GM23338 (cell line): ENCODE data around the gene FAR1. TPM values are rescaled to one million over a fixed set of nuclear protein-coding genes. Genes with fewer than 3 reads are reported as not detected.

ENCODE experiments used
- ATAC-seq: fragments of 200-7000 bp; cut with Tn5 transposase; 3 replicates; pipeline ENCODE4 v1.9.1; 2020
- DNase-seq: peaks from one replicate; pipeline ENCODE4 v3.0.0-alpha.2; 2015; ENCODE audit warnings: low spot score
- H2AFZ ChIP-seq: fragments of 200-600 bp; sonication (generic); 2 replicates; pipeline ENCODE4 v1.8.0; 2016; ENCODE audit warnings: antibody characterized with exemption, mild to moderate bottlenecking, moderate library complexity
- H3F3A ChIP-seq: fragments of 200-600 bp; sonication (generic); replicated peaks from 2 replicates; pipeline ENCODE4 v1.8.0; 2017; ENCODE audit warnings: antibody characterized with exemption, mixed run types, low read depth
- H3K27ac ChIP-seq: fragments of 200-600 bp; sonication (generic); 2 replicates; pipeline ENCODE4 v1.6.1; 2016; ENCODE audit warnings: low read depth
- H3K27me3 ChIP-seq: fragments of 200-600 bp; sonication (generic); 2 replicates; pipeline ENCODE4 v1.8.0; 2016; ENCODE audit warnings: mild to moderate bottlenecking, mixed run types, moderate library complexity; ENCODE audit not compliant: insufficient read depth
- H3K36me3 ChIP-seq: fragments of 200-600 bp; sonication (generic); 2 replicates; pipeline ENCODE4 v1.8.0; 2016; ENCODE audit warnings: mild to moderate bottlenecking; ENCODE audit not compliant: insufficient read depth
- H3K4me1 ChIP-seq: fragments of 200-600 bp; sonication (generic); 2 replicates; pipeline ENCODE4 v1.8.0; 2016; ENCODE audit warnings: mild to moderate bottlenecking, moderate library complexity; ENCODE audit not compliant: insufficient read depth
- H3K4me2 ChIP-seq: fragments of 200-600 bp; sonication (generic); 2 replicates; pipeline ENCODE4 v1.7.1; 2017; ENCODE audit warnings: mixed run types
- H3K4me3 ChIP-seq: fragments of 200-600 bp; sonication (generic); 2 replicates; pipeline ENCODE4 v1.6.1; 2016; ENCODE audit warnings: mixed run types
- H3K79me2 ChIP-seq: fragments of 200-600 bp; sonication (generic); replicated peaks from 2 replicates; pipeline ENCODE4 v1.8.0; 2017; ENCODE audit warnings: mild to moderate bottlenecking; ENCODE audit not compliant: insufficient read depth
- H3K9me2 ChIP-seq: fragments of 200-600 bp; sonication (generic); 2 replicates; pipeline ENCODE4 v1.8.0; 2017; ENCODE audit not compliant: insufficient read depth
- H4K20me1 ChIP-seq: fragments of 200-600 bp; sonication (generic); replicated peaks from 2 replicates; pipeline ENCODE4 v1.8.0; 2017; ENCODE audit warnings: mild to moderate bottlenecking; ENCODE audit not compliant: insufficient read depth
- H3K27ac Mint-ChIP-seq: 2 replicates; pipeline ENCODE4 v1.8.0; 2020; ENCODE audit warnings: inconsistent platforms, mild to moderate bottlenecking, moderate library complexity, mixed read lengths
- H3K27me3 Mint-ChIP-seq: 3 replicates; pipeline ENCODE4 v1.8.0; 2022; ENCODE audit warnings: low read depth, mild to moderate bottlenecking, moderate library complexity, mixed read lengths, inconsistent platforms; ENCODE audit not compliant: insufficient read depth, poor library complexity
- H3K36me3 Mint-ChIP-seq: 3 replicates; pipeline ENCODE4 v1.8.0; 2021; ENCODE audit warnings: low read depth, mild to moderate bottlenecking, inconsistent platforms, moderate library complexity, mixed read lengths
- H3K4me1 Mint-ChIP-seq: 3 replicates; pipeline ENCODE4 v1.8.0; 2020; ENCODE audit warnings: mild to moderate bottlenecking, inconsistent platforms, mixed read lengths
- H3K4me3 Mint-ChIP-seq: 3 replicates; pipeline ENCODE4 v1.8.0; 2021; ENCODE audit warnings: moderate library complexity, mild to moderate bottlenecking, inconsistent platforms, mixed read lengths
- H3K9me3 Mint-ChIP-seq: 3 replicates; pipeline ENCODE4 v1.8.0; 2020; ENCODE audit warnings: moderate library complexity, mild to moderate bottlenecking, inconsistent platforms, mixed read lengths
- CREB1 ChIP-seq: fragments of 250-450 bp; sonication (Bioruptor Pico); IDR thresholded peaks from 2 replicates; pipeline ENCODE4 v1.5.0; 2020; ENCODE audit warnings: low read depth, mild to moderate bottlenecking, moderate library complexity
- EZH2 ChIP-seq: fragments of 200-600 bp; sonication (generic); IDR thresholded peaks from one replicate; pipeline ENCODE4 v1.8.0; 2017; ENCODE audit warnings: antibody characterized with exemption, mild to moderate bottlenecking, low read depth; ENCODE audit not compliant: unreplicated experiment
- EZH2phosphoT487 ChIP-seq: fragments of 200-600 bp; sonication (generic); IDR thresholded peaks from one replicate; pipeline ENCODE4 v1.8.1; 2018; ENCODE audit warnings: antibody characterized with exemption; ENCODE audit not compliant: unreplicated experiment
- NANOG ChIP-seq: IDR thresholded peaks from 2 replicates; pipeline ENCODE4 v1.6.1; 2016; ENCODE audit warnings: antibody characterized with exemption, borderline replicate concordance
- POLR2AphosphoS5 ChIP-seq: IDR thresholded peaks from 2 replicates; pipeline ENCODE4 v1.6.1; 2016; ENCODE audit warnings: antibody characterized with exemption, low read depth
- STAT1 ChIP-seq: IDR thresholded peaks from one replicate; pipeline ENCODE4 v1.6.1; 2016; ENCODE audit warnings: antibody characterized with exemption; ENCODE audit not compliant: unreplicated experiment
- ZNF114 ChIP-seq: fragments of 250-450 bp; sonication (Bioruptor Pico); IDR thresholded peaks from 2 replicates; pipeline ENCODE4 v1.5.0; 2020; ENCODE audit warnings: mild to moderate bottlenecking, moderate library complexity
- ZNF331 ChIP-seq: fragments of 250-450 bp; sonication (Bioruptor Pico); IDR thresholded peaks from 2 replicates; pipeline ENCODE4 v1.5.0; 2020; ENCODE audit warnings: low read depth, mild to moderate bottlenecking, moderate library complexity
- polyA plus RNA-seq: library from polyadenylated mRNA; unstranded; fragments of >200 nt; fragmentation: Nextera tagmentation; extraction: Ambion mirVana; gene quantifications from 2 replicates; pipeline ENCODE4 v1.2.1, GENCODE V29; 2016
- total RNA-seq: library from RNA; depleted of rRNA; stranded (reverse); fragments of >200 nt; shearing (Covaris generic); gene quantifications from 2 replicates; pipeline ENCODE4 v1.2.3, GENCODE V29; 2014
- TF ChIP-seq, protein P1 (sequence below): IDR thresholded peaks from 2 replicates; pipeline ENCODE4 v1.6.1; 2016; ENCODE audit warnings: antibody characterized with exemption
- TF ChIP-seq, protein P2 (sequence below): IDR thresholded peaks from one replicate; pipeline ENCODE4 v1.6.1; 2018; ENCODE audit warnings: antibody characterized with exemption; ENCODE audit not compliant: unreplicated experiment
- TF ChIP-seq, protein P3 (sequence below), 2 experiments: fragments of 200-600 bp in 1 of 2; sonication (generic) in 1 of 2; conservative IDR thresholded peaks; 2 replicates each; pipeline versions ENCODE4 v1.5.1 to v1.6.1; 2016 to 2017; ENCODE audit warnings: antibody characterized with exemption in 2 of 2, low read depth in 2 of 2, mild to moderate bottlenecking in 2 of 2, moderate library complexity in 1 of 2

FAR1 gene
- total and polyA plus RNA-seq, 2 experiments from 2014 or later: 27.3 to 79.5 TPM

DNA sequence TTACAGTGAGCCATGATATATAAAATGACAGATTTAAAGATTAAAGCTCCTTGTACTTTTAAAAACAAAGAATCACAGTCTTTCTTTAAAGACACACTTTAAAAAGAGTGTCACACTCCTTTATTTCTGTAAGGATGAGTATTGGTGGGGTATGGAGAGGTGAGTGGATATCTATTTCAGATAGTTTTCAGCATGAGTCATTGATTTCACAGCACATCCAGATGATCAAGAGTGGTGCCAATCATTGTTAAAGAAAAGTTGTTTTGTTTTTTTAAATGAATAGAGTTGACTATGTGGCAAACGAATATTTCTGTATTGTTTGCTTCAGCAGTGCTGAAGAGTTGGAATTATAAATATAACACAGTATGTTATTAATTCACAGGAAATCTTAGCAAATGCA lies 52.5 kb downstream of the FAR1 start:
- H3K27ac Mint-ChIP-seq: no peak overlapping the region
- H3K4me2 ChIP-seq: no peak overlapping the region
- peaks cover 25% of the 10 kb centered on the region for H3K36me3 Mint-ChIP-seq
- no peaks in the 10 kb centered on the region for H3K4me1 ChIP-seq
- DNase-seq (no peak), ATAC-seq (no peak)
- H3K27me3 ChIP-seq: no peaks in the 10 kb centered on the region
- H3K4me3 ChIP-seq: no peak overlapping the region
- no peaks in the 10 kb centered on the region for H3K79me2 ChIP-seq
- no peaks in the 10 kb centered on the region for H3K9me2 ChIP-seq
- H3K36me3 ChIP-seq: peaks cover 3% of the 10 kb centered on the region
- no peaks in the 10 kb centered on the region for H3F3A ChIP-seq
- TF ChIP-seq STAT1 (no peak), EZH2phosphoT487 (no peak), ZNF114 (CRISPR knock-in tag) (no peak), POLR2AphosphoS5 (no peak), NANOG (no peak), CREB1 (CRISPR knock-in tag) (no peak), EZH2 (no peak)
- TF ChIP-seq, protein P1, sequence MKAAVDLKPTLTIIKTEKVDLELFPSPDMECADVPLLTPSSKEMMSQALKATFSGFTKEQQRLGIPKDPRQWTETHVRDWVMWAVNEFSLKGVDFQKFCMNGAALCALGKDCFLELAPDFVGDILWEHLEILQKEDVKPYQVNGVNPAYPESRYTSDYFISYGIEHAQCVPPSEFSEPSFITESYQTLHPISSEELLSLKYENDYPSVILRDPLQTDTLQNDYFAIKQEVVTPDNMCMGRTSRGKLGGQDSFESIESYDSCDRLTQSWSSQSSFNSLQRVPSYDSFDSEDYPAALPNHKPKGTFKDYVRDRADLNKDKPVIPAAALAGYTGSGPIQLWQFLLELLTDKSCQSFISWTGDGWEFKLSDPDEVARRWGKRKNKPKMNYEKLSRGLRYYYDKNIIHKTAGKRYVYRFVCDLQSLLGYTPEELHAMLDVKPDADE: no peak
- TF ChIP-seq, protein P2, sequence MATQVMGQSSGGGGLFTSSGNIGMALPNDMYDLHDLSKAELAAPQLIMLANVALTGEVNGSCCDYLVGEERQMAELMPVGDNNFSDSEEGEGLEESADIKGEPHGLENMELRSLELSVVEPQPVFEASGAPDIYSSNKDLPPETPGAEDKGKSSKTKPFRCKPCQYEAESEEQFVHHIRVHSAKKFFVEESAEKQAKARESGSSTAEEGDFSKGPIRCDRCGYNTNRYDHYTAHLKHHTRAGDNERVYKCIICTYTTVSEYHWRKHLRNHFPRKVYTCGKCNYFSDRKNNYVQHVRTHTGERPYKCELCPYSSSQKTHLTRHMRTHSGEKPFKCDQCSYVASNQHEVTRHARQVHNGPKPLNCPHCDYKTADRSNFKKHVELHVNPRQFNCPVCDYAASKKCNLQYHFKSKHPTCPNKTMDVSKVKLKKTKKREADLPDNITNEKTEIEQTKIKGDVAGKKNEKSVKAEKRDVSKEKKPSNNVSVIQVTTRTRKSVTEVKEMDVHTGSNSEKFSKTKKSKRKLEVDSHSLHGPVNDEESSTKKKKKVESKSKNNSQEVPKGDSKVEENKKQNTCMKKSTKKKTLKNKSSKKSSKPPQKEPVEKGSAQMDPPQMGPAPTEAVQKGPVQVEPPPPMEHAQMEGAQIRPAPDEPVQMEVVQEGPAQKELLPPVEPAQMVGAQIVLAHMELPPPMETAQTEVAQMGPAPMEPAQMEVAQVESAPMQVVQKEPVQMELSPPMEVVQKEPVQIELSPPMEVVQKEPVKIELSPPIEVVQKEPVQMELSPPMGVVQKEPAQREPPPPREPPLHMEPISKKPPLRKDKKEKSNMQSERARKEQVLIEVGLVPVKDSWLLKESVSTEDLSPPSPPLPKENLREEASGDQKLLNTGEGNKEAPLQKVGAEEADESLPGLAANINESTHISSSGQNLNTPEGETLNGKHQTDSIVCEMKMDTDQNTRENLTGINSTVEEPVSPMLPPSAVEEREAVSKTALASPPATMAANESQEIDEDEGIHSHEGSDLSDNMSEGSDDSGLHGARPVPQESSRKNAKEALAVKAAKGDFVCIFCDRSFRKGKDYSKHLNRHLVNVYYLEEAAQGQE: no peak
- TF ChIP-seq, protein P3, sequence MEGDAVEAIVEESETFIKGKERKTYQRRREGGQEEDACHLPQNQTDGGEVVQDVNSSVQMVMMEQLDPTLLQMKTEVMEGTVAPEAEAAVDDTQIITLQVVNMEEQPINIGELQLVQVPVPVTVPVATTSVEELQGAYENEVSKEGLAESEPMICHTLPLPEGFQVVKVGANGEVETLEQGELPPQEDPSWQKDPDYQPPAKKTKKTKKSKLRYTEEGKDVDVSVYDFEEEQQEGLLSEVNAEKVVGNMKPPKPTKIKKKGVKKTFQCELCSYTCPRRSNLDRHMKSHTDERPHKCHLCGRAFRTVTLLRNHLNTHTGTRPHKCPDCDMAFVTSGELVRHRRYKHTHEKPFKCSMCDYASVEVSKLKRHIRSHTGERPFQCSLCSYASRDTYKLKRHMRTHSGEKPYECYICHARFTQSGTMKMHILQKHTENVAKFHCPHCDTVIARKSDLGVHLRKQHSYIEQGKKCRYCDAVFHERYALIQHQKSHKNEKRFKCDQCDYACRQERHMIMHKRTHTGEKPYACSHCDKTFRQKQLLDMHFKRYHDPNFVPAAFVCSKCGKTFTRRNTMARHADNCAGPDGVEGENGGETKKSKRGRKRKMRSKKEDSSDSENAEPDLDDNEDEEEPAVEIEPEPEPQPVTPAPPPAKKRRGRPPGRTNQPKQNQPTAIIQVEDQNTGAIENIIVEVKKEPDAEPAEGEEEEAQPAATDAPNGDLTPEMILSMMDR (conservative IDR thresholded peaks at IDR 0.05; ENCODE audit: low read depth in 2 of 2): no peak
- H2AFZ ChIP-seq: no peak overlapping the region
- H4K20me1 ChIP-seq: no peaks in the 10 kb centered on the region
- no peak overlapping the region for H3K4me3 Mint-ChIP-seq
- no peaks in the 10 kb centered on the region; the same call in 2 of the 3 replicates for H3K9me3 Mint-ChIP-seq
- H3K27ac ChIP-seq: no peak overlapping the region
- peaks cover 4% of the 10 kb centered on the region; the same call in 1 of the 3 replicates for H3K4me1 Mint-ChIP-seq
- H3K27me3 Mint-ChIP-seq: no peaks in the 10 kb centered on the region

DNA sequence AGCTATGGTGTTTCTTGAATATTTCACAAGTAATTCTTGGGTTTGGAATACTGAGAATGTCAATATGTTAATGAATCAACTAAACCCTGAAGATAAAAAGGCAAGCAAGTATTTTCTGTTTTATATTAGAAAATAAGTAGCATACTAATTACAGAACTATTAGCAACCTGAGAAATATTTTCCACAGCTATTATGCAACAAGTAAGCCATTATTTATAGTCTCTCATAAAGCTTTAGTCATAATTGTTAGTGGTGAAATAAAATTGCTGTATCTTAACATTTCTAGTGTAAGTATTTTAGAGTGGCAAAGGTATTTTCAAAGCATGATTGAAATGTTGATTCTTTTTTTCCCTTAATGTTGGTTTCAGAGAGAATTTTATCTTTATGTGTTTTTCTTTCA lies 53.3 kb downstream of the FAR1 start:
- ATAC-seq: no peak
- H3K27ac Mint-ChIP-seq: no peak overlapping the region
- TF ChIP-seq, protein P3 (conservative IDR thresholded peaks at IDR 0.05; ENCODE audit: low read depth in 2 of 2): no peak
- TF ChIP-seq ZNF331: no peak
- no peak for TF ChIP-seq CREB1 (CRISPR knock-in tag)

More for the DNA sequence above, 53.3 kb downstream of the FAR1 start:
- Histone ChIP-seq H3K4me1 (no peaks in the 10 kb centered on the region), H3K79me2 (no peaks in the 10 kb centered on the region), H3K27ac (no peak overlapping the region), H3K4me3 (no peak overlapping the region), H2AFZ (no peak overlapping the region), H3K27me3 (no peaks in the 10 kb centered on the region), H4K20me1 (no peaks in the 10 kb centered on the region), H3K9me2 (no peaks in the 10 kb centered on the region), H3F3A (no peaks in the 10 kb centered on the region), H3K4me2 (no peak overlapping the region), H3K36me3 (peaks cover 3% of the 10 kb centered on the region)
- Mint-ChIP-seq H3K4me1 (peaks cover 4% of the 10 kb centered on the region; the same call in 1 of the 3 replicates), H3K36me3 (peaks cover 25% of the 10 kb centered on the region), H3K27me3 (no peaks in the 10 kb centered on the region), H3K4me3 (no peak overlapping the region), H3K9me3 (no peaks in the 10 kb centered on the region; the same call in 2 of the 3 replicates)
- DNase-seq: no peak
